GM12878 (cell line): ENCODE data around the gene RBMS1. TPM values are rescaled to one million over a fixed set of nuclear protein-coding genes. Genes with fewer than 3 reads are reported as not detected.
A peak's percentile ranks its signal among the peaks of the same experiment; 100 is the strongest.

ENCODE experiments used
- ATAC-seq: fragments of 200-7000 bp; cut with Tn5 transposase; 3 replicates; pipeline ENCODE4 v1.9.1; 2020; ENCODE audit warnings: mild to moderate bottlenecking, moderate library complexity
- BruUV-seq: library from RNA; stranded (reverse); fragments of 400-500 nt; replicated peaks from 2 replicates; lab custom pipeline; 2021; lab: Mats Ljungman, UMichigan
- CTCF ChIA-PET: fragments of 300-600 bp; sonication (Branson Sonifier 250); formaldehyde crosslinking; extraction: SDS; loops from one replicate; lab custom pipeline; 2021; ENCODE audit warnings: inconsistent platforms; lab: Yijun Ruan, JAX
- POLR2A ChIA-PET: fragments of 350-600 bp; formaldehyde crosslinking; extraction: SDS; loops from one replicate; lab custom pipeline; 2021; ENCODE audit warnings: inconsistent platforms; lab: Charles Lee
- RAD21 ChIA-PET: fragments of 300-600 bp; sonication (Branson Sonifier 250); formaldehyde crosslinking; loops from one replicate; lab custom pipeline; 2023; ENCODE audit warnings: antibody characterized with exemption; ENCODE audit not compliant: unreplicated experiment; lab: Charles Lee
- SMC1A ChIA-PET: fragments of 300-600 bp; sonication (Branson Sonifier 250); formaldehyde crosslinking; loops from one replicate; lab custom pipeline; 2023; ENCODE audit not compliant: unreplicated experiment, uncharacterized antibody; lab: Charles Lee
- DNase-seq: peaks from one replicate; pipeline ENCODE4 v3.0.0-alpha.2; 2011; ENCODE audit warnings: low read depth, low spot score
- FAIRE-seq: peaks from 3 replicates; lab custom pipeline; 2011; peaks lifted over from hg19 to GRCh38; lab: Jason Lieb, UNC
- H2AFZ ChIP-seq: 2 replicates; pipeline ENCODE4 v1.6.0; 2011; ENCODE audit warnings: low read depth, low read length, control low read depth; ENCODE audit not compliant: control insufficient read depth
- H3K27ac ChIP-seq: 2 replicates; pipeline ENCODE4 v1.5.1; 2011; ENCODE audit warnings: control low read depth; ENCODE audit not compliant: control insufficient read depth, insufficient read depth
- H3K27me3 ChIP-seq, 2 experiments: replicated peaks in 1 of 2; 2 replicates each; pipeline versions ENCODE4 v1.6.0 to v1.6.1; 2011; ENCODE audit warnings: low read length in 1 of 2; ENCODE audit not compliant: control insufficient read depth in 2 of 2, insufficient read depth in 2 of 2
- H3K36me3 ChIP-seq, 2 experiments: 2 replicates each; pipeline ENCODE4 v1.5.1; 2011; ENCODE audit warnings: low read length in 1 of 2; ENCODE audit not compliant: control insufficient read depth in 2 of 2, insufficient read depth in 2 of 2
- H3K4me1 ChIP-seq: 2 replicates; pipeline ENCODE4 v1.6.1; 2011; ENCODE audit warnings: mild to moderate bottlenecking, low read length, moderate library complexity, mixed read lengths; ENCODE audit not compliant: control insufficient read depth, insufficient read depth
- H3K4me2 ChIP-seq: 2 replicates; pipeline ENCODE4 v1.6.0; 2011; ENCODE audit warnings: control low read depth; ENCODE audit not compliant: control insufficient read depth, insufficient read depth
- H3K4me3 ChIP-seq: fragments of 200-600 bp; sonication (generic); 2 replicates; pipeline ENCODE4 v1.5.1; 2016
- H3K79me2 ChIP-seq: 2 replicates; pipeline ENCODE4 v1.6.0; 2011; ENCODE audit warnings: low read length; ENCODE audit not compliant: control insufficient read depth, insufficient read depth
- H3K9ac ChIP-seq: 2 replicates; pipeline ENCODE4 v1.8.0; 2011; ENCODE audit warnings: low read length, control low read depth, mixed read lengths; ENCODE audit not compliant: control insufficient read depth, insufficient read depth
- H3K9me3 ChIP-seq: replicated peaks from 3 replicates; pipeline ENCODE4 v1.5.1; 2011; ENCODE audit warnings: mild to moderate bottlenecking, low read length; ENCODE audit not compliant: control insufficient read depth, insufficient read depth
- H4K20me1 ChIP-seq: 2 replicates; pipeline ENCODE4 v1.6.0; 2011; ENCODE audit not compliant: control insufficient read depth, insufficient read depth
- JUNB ChIP-seq: IDR thresholded peaks from 2 replicates; pipeline ENCODE4 v1.6.1; 2016; ENCODE audit warnings: antibody characterized with exemption, mild to moderate bottlenecking
- PAX8 ChIP-seq: fragments of 450-650 bp; IDR thresholded peaks from 2 replicates; pipeline ENCODE4 v1.6.1; 2017; ENCODE audit warnings: mild to moderate bottlenecking, moderate library complexity
- RBBP5 ChIP-seq: fragments of 200-600 bp; sonication (generic); conservative IDR thresholded peaks from 2 replicates; pipeline ENCODE4 v1.6.1; 2016
- SMAD1 ChIP-seq: fragments of 450-650 bp; IDR thresholded peaks from 2 replicates; pipeline ENCODE4 v1.6.1; 2018; ENCODE audit warnings: mild to moderate bottlenecking, low read depth; ENCODE audit not compliant: partially characterized antibody
- SPI1 ChIP-seq: IDR thresholded peaks from 2 replicates; pipeline ENCODE4 v1.6.1; 2011; ENCODE audit warnings: low read depth, mild to moderate bottlenecking, low read length, moderate library complexity, borderline replicate concordance; ENCODE audit not compliant: insufficient read depth
- WRNIP1 ChIP-seq: IDR thresholded peaks from 2 replicates; pipeline ENCODE4 v1.6.1; 2011; ENCODE audit warnings: low read depth, low read length, improper control_type of control experiment, borderline replicate concordance
- YBX1 ChIP-seq: fragments of 450-650 bp; IDR thresholded peaks from 2 replicates; pipeline ENCODE4 v1.6.1; 2016; ENCODE audit warnings: antibody characterized with exemption
- WGBS: methylation state at CpG from one replicate; pipeline ENCODE4 v1.1.6; 2016; ENCODE audit warnings: low lambda C conversion rate; ENCODE audit not compliant: insufficient replicate concordance, insufficient coverage; ENCODE audit errors: missing lambda C conversion rate; 5-methylcytosine and 5-hydroxymethylcytosine counted together
- in situ Hi-C: fragments of 300-500 bp; cut with MboI; formaldehyde crosslinking; loops from 9 replicates; pipeline ENCODE4 v1.14.3; 2018; ENCODE audit warnings: mixed read lengths
- intact Hi-C: fragments of 100-400 bp; cut with micrococcal nuclease; formaldehyde crosslinking; loops from one replicate; pipeline ENCODE4 v1.14.2; 2022; ENCODE audit not compliant: unreplicated experiment
- polyA plus RNA-seq, 11 experiments: library from polyadenylated mRNA; depleted of rRNA in 4 of 11; unstranded in 6 of 11; stranded (reverse) in 5 of 11; fragments of >200 nt; fragmentation: Nextera tagmentation in 4 of 11; fragmentation: Illumina TruSeq in 1 of 11; extraction: Ambion mirVana in 4 of 11; extraction: Trizol in 1 of 11; gene quantifications; 1 replicate in 1 of 11; 2 replicates in 10 of 11; pipeline versions ENCODE4 v1.2.1 to v1.2.3, GENCODE V29; 2011 to 2016; ENCODE audit warnings: inconsistent platforms in 2 of 11, missing spikeins in 2 of 11, low read depth in 1 of 11
- total RNA-seq, 4 experiments: library from RNA; depleted of rRNA in 3 of 4; stranded (reverse); fragments of >200 nt in 3 of 4; fragmentation: Illumina TruSeq in 1 of 4; extraction: Trizol in 1 of 4; gene quantifications; 2 replicates each; pipeline versions ENCODE4 v1.2.1 to v1.2.3, GENCODE V29; 2013 to 2021
- TF ChIP-seq, protein P1 (sequence below): fragments of 450-650 bp; formaldehyde crosslinking; IDR thresholded peaks from 2 replicates; pipeline ENCODE4 v1.4.0; 2020; ENCODE audit warnings: mild to moderate bottlenecking, moderate library complexity
- TF ChIP-seq, protein P2 (sequence below): fragments of 450-650 bp; IDR thresholded peaks from 2 replicates; pipeline ENCODE4 v1.6.1; 2017; ENCODE audit warnings: low read depth, mild to moderate bottlenecking, moderate library complexity

RBMS1 gene
- total and polyA plus RNA-seq, 10 of the 15 experiments (the other 5 are each of a cell fraction or from before 2014, with no cell fraction given), result 0.04 to 0.31 (median 0.17) TPM; not detected in 1

DNA sequence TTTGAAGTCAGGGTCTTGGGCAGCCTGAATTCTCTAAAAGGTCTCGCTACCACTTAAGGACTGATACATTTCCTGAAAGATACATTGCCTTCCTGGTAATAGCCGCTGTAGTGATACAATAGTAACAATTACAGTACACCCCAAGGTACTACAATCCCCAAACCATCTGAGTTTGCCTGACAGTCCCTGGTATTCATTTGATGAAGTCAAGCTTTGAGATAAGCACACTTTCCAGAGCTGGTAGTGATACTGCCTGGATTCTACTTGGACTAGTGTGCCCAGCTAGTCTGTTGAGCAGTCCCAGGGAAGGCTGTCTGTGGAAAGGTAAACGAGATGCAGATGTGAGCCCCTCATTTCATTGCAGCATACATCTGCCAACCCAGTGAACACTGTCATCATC, 269.1 kb downstream of the RBMS1 start:
- ATAC-seq (peak; percentile 16), FAIRE-seq (no peak), DNase-seq (no peak)
- no peak overlapping the region for H3K9ac ChIP-seq
- H3K4me3 ChIP-seq, result no peak overlapping the region
- no peak for TF ChIP-seq SPI1
- TF ChIP-seq, protein P1, sequence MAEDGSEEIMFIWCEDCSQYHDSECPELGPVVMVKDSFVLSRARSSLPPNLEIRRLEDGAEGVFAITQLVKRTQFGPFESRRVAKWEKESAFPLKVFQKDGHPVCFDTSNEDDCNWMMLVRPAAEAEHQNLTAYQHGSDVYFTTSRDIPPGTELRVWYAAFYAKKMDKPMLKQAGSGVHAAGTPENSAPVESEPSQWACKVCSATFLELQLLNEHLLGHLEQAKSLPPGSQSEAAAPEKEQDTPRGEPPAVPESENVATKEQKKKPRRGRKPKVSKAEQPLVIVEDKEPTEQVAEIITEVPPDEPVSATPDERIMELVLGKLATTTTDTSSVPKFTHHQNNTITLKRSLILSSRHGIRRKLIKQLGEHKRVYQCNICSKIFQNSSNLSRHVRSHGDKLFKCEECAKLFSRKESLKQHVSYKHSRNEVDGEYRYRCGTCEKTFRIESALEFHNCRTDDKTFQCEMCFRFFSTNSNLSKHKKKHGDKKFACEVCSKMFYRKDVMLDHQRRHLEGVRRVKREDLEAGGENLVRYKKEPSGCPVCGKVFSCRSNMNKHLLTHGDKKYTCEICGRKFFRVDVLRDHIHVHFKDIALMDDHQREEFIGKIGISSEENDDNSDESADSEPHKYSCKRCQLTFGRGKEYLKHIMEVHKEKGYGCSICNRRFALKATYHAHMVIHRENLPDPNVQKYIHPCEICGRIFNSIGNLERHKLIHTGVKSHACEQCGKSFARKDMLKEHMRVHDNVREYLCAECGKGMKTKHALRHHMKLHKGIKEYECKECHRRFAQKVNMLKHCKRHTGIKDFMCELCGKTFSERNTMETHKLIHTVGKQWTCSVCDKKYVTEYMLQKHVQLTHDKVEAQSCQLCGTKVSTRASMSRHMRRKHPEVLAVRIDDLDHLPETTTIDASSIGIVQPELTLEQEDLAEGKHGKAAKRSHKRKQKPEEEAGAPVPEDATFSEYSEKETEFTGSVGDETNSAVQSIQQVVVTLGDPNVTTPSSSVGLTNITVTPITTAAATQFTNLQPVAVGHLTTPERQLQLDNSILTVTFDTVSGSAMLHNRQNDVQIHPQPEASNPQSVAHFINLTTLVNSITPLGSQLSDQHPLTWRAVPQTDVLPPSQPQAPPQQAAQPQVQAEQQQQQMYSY, result no peak
- TF ChIP-seq PAX8, result no peak
- TF ChIP-seq WRNIP1, result no peak
- no peak for TF ChIP-seq SMAD1
- no peak for TF ChIP-seq YBX1
- TF ChIP-seq, protein P2, sequence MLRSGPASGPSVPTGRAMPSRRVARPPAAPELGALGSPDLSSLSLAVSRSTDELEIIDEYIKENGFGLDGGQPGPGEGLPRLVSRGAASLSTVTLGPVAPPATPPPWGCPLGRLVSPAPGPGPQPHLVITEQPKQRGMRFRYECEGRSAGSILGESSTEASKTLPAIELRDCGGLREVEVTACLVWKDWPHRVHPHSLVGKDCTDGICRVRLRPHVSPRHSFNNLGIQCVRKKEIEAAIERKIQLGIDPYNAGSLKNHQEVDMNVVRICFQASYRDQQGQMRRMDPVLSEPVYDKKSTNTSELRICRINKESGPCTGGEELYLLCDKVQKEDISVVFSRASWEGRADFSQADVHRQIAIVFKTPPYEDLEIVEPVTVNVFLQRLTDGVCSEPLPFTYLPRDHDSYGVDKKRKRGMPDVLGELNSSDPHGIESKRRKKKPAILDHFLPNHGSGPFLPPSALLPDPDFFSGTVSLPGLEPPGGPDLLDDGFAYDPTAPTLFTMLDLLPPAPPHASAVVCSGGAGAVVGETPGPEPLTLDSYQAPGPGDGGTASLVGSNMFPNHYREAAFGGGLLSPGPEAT, result no peak
- no peak for TF ChIP-seq RBBP5
- no peak for TF ChIP-seq JUNB
- no peak overlapping the region for H3K27ac ChIP-seq
- H4K20me1 ChIP-seq, result no peaks in the 10 kb centered on the region
- ChIA-PET SMC1A (interaction anchor here (1.1 to 2.0 kb wide), 4 partner anchors 9 to 27 kb away, joined by 3 to 5 read pairs (median 3); no protein-coding TSS in a partner anchor), POLR2A (no interaction called here), RAD21 (interaction anchor here (1.7 kb wide), 1 partner anchor 14 kb away, joined by 5 read pairs; no protein-coding TSS in a partner anchor), CTCF (interaction anchor here (1.2 to 2.2 kb wide), 2 partner anchors 10 to 42 kb away, joined by 3 to 7 read pairs; no protein-coding TSS in a partner anchor)
- in situ Hi-C loops, result no loop called here
- no peaks in the 10 kb centered on the region; a peak in 1 of 4 replicates for H3K27me3 ChIP-seq
- H2AFZ ChIP-seq, result no peak overlapping the region
- no peaks in the 10 kb centered on the region for H3K9me3 ChIP-seq
- H3K4me1 ChIP-seq, result peaks cover 9% of the 10 kb centered on the region; the same call in 1 of the 2 replicates
- intact Hi-C loops, result no loop called here
- no peak overlapping the region; the same call in none of the 2 replicates for H3K4me2 ChIP-seq
- no peaks in the 10 kb centered on the region for H3K36me3 ChIP-seq
- 0% methylated on average over 3 of the region's 3 CpGs for WGBS
- no TSS peak for BruUV-seq
- H3K79me2 ChIP-seq, result no peaks in the 10 kb centered on the region
